Measurements from ENCODE around the gene CCPG1. TPM values are rescaled to one million over a fixed set of nuclear protein-coding genes. Genes with fewer than 3 reads are reported as not detected.

The CCPG1 gene
- total RNA-seq, 4 donors from 2014 or later = 100 to 130 (median 111) TPM

DNA sequence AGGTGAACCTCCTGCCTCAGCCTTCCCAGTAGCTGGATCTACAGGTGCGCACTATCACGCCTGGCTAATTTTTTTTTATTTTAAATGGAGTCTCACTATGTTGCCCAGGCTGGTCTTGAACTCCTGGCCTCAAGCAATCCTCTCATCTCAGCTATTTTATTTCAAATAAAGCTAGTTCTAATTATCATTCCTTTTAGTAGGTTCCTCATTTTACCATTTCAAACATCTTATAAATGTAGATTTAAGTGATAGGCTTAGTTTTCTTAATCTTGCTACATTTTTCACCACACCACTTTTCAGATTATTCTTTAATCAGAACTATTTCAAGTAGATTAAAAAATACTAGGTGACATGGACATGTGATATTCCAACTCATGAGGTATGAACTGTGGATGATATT lies 58.9 kb downstream of the CCPG1 start:
- TF ChIP-seq, protein P1, sequence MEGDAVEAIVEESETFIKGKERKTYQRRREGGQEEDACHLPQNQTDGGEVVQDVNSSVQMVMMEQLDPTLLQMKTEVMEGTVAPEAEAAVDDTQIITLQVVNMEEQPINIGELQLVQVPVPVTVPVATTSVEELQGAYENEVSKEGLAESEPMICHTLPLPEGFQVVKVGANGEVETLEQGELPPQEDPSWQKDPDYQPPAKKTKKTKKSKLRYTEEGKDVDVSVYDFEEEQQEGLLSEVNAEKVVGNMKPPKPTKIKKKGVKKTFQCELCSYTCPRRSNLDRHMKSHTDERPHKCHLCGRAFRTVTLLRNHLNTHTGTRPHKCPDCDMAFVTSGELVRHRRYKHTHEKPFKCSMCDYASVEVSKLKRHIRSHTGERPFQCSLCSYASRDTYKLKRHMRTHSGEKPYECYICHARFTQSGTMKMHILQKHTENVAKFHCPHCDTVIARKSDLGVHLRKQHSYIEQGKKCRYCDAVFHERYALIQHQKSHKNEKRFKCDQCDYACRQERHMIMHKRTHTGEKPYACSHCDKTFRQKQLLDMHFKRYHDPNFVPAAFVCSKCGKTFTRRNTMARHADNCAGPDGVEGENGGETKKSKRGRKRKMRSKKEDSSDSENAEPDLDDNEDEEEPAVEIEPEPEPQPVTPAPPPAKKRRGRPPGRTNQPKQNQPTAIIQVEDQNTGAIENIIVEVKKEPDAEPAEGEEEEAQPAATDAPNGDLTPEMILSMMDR (IDR thresholded peaks at IDR 0.05) = no peak
- TF ChIP-seq POLR2A (IDR thresholded peaks at IDR 0.05) = no peak
- Histone ChIP-seq H3K9me3 (no peaks in the 10 kb centered on the region), H3K27ac (no peak overlapping the region), H3K4me3 (replicated peaks in 1 of 3) (no peak overlapping the region), H3K36me3 (no peaks in the 10 kb centered on the region), H3K27me3 (no peaks in the 10 kb centered on the region), H3K4me1 (peaks cover 0 to 8% of the 10 kb centered on the region in 2 donors)
- intact Hi-C loops (cut with DNase I) = no loop called here
- WGBS, 2 donors = 96 to 97% methylated on average over 2 of the region's 2 CpGs
- no peak for DNase-seq

DNA sequence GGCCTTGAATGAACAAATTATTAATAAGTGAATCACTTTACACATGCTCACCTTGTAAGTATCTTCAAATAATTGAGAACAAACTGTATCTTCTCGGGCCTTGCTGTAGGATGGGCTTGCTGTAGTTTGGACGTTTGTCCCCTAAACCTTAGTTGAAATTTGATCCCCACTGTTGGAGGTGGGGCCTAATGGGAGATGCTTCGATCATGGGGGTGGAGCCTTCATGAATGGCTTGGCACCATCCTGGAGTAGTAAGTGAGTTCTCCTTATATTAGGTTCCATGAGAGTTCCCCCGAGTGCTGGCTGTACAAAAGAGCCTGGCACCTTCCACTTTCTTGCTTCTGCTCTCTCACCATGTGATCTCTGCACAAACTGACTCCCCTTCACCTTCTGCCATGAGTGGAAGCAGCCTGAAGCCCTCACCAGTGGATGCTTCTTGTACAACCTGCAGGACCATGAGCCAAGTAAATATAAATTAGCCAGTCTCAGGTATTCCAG lies 59.8 kb downstream of the CCPG1 start:
- intact Hi-C loops (cut with DNase I) = no loop called here
- Histone ChIP-seq H3K27me3 (no peaks in the 10 kb centered on the region), H3K4me3 (replicated peaks in 1 of 3) (no peak overlapping the region), H3K27ac (no peak overlapping the region), H3K9me3 (no peaks in the 10 kb centered on the region), H3K4me1 (peaks cover 7 to 18% of the 10 kb centered on the region in 2 donors), H3K36me3 (no peaks in the 10 kb centered on the region)
- 65 to 77% methylated on average over 4 of the region's 4 CpGs for WGBS, 2 donors
- no peak for DNase-seq
- no peak for TF ChIP-seq POLR2A (IDR thresholded peaks at IDR 0.05)
- TF ChIP-seq, protein P1 (IDR thresholded peaks at IDR 0.05) = no peak

DNA sequence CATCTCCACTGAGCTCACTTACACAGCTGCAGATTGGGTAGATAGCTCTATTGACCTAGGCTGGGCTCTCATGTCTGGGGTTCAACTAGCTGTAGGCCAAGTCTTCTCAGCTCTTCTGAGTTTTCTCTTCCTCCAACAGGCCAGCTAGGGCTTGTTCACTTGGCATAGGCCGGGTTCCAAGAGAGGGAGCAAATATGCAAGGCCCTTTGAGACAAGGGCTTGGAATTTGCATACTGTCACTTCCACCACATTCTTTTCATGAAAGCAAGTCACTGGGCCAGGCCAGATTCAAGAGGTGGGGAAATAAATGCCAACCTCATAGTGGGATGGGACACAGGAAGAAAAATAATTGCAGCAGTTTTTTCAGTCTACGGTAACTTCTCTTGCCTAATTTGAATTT lies 64.0 kb downstream of the CCPG1 start:
- DNase-seq = peak; percentile 79 to 90
- Histone ChIP-seq H3K27ac (peak overlapping the region; percentile 94 to 98 (median 94)), H3K4me1 (peaks cover 12 to 25% of the 10 kb centered on the region in 2 donors), H3K9me3 (no peaks in the 10 kb centered on the region), H3K4me3 (replicated peaks in 1 of 3) (no peak overlapping the region), H3K36me3 (no peaks in the 10 kb centered on the region), H3K27me3 (no peaks in the 10 kb centered on the region)
- intact Hi-C loops (cut with DNase I) = no loop called here
- WGBS, 2 donors = 39 to 58% methylated on average over 2 of the region's 2 CpGs
- TF ChIP-seq POLR2A (IDR thresholded peaks at IDR 0.05) = peak in 1 of 2 donors; percentile 59
- TF ChIP-seq, protein P1 (IDR thresholded peaks at IDR 0.05) = no peak

DNA sequence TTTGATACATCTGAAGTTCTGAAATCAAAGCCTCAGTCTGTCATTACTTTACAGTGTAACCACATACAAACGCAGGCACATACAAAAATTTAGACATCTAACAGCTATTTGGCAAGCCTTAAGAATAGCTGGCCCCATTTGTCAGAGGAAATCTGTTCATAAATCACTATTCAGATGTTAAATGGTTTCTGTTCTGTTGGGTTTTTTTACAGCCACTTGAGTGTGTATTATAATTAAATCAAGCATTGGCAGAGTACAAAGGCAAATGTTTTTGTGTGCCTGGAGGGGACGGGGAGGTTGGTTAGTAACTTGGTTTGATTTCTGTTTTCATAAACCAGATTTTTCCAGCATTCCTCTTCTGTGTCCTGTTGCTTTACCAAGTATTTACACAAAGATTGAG lies 65.0 kb downstream of the CCPG1 start:
- peak; percentile 29 to 40 for DNase-seq
- Histone ChIP-seq H3K27ac (peak overlapping the region; percentile 94 to 98 (median 94)), H3K4me1 (peaks cover 12 to 25% of the 10 kb centered on the region in 2 donors), H3K9me3 (no peaks in the 10 kb centered on the region), H3K27me3 (no peaks in the 10 kb centered on the region), H3K4me3 (replicated peaks in 1 of 3) (no peak overlapping the region), H3K36me3 (no peaks in the 10 kb centered on the region)
- WGBS, 2 donors = 26 to 34% methylated on average over 2 of the region's 2 CpGs
- intact Hi-C loops (cut with DNase I) = no loop called here
- TF ChIP-seq, protein P1 (IDR thresholded peaks at IDR 0.05) = no peak
- TF ChIP-seq POLR2A (IDR thresholded peaks at IDR 0.05) = no peak

DNA sequence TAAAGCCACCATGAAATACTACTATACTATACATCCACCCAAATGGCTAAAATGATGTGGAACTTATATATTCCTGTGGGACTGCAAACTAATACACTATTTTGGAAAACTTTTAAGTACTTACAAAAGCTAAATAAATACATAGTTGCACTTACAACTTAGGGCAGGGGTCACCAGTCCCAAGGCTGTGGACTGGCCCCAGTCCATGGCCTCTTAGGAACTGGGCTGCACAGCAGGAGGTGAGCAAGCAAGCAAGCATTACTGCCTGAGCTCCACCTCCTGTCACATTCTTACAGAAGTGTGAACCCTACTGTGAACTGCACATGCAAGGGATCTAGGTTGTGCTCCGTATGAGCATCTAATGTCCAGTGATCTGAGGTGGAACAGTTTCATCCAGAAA lies 71.0 kb downstream of the CCPG1 start:
- no peaks in the 10 kb centered on the region for H3K27me3 ChIP-seq
- 92 to 100% methylated on average over 1 of the region's 1 CpG for WGBS, 2 donors
- H3K36me3 ChIP-seq = peaks cover 4 to 8% of the 10 kb centered on the region in 2 donors
- intact Hi-C loops (cut with DNase I) = no loop called here
- no peaks in the 10 kb centered on the region for H3K9me3 ChIP-seq
- H3K4me1 ChIP-seq = peaks cover 0 to under 1% of the 10 kb centered on the region in 2 donors
- no peak overlapping the region for H3K27ac ChIP-seq
- no peak for DNase-seq
- H3K4me3 ChIP-seq (replicated peaks in 1 of 3) = no peak overlapping the region
- TF ChIP-seq, protein P1 (IDR thresholded peaks at IDR 0.05) = no peak
- TF ChIP-seq POLR2A (IDR thresholded peaks at IDR 0.05) = no peak

All from thyroid gland (tissue), 4 donors.